Neutrophil (primary cell): ENCODE results near the gene SFTPB.

ENCODE experiments used
- H3K27ac ChIP-seq: fragments of 200-600 bp; sonication (generic); 2 replicates; pipeline ENCODE4 v1.5.1; 2016; ENCODE audit warnings: mild to moderate bottlenecking, moderate library complexity
- H3K27me3 ChIP-seq: fragments of 200-600 bp; sonication (generic); 2 replicates; pipeline ENCODE4 v1.6.0; 2016; ENCODE audit warnings: mild to moderate bottlenecking
- H3K36me3 ChIP-seq: fragments of 200-600 bp; sonication (generic); 2 replicates; pipeline ENCODE4 v1.5.1; 2017
- H3K4me1 ChIP-seq, 2 experiments: fragments of 200-600 bp in 1 of 2; sonication (generic) in 1 of 2; 1 replicate in 1 of 2; 2 replicates in 1 of 2; pipeline versions ENCODE4 v1.5.1 to v1.6.1; 2013 to 2016; ENCODE audit warnings: low read depth in 1 of 2, low read length in 1 of 2, mild to moderate bottlenecking in 1 of 2, moderate library complexity in 1 of 2; ENCODE audit not compliant: control insufficient read depth in 1 of 2, insufficient read depth in 1 of 2
- H3K4me3 ChIP-seq, 2 experiments: fragments of 200-600 bp in 1 of 2; sonication (generic) in 1 of 2; 1 replicate in 1 of 2; 2 replicates in 1 of 2; pipeline ENCODE4 v1.5.1; 2013 to 2016; ENCODE audit warnings: low read depth in 1 of 2, low read length in 1 of 2, mild to moderate bottlenecking in 1 of 2, moderate library complexity in 1 of 2
- H3K9me3 ChIP-seq: fragments of 200-600 bp; sonication (generic); 2 replicates; pipeline ENCODE4 v1.5.1; 2016
- CTCF ChIP-seq: fragments of 200-600 bp; sonication (generic); IDR thresholded peaks from 2 replicates; pipeline ENCODE4 v1.5.1; 2016; ENCODE audit warnings: antibody characterized with exemption

The SFTPB gene

GRCh38 chr2:85649201-85650190 lies 18.5 kb downstream of the SFTPB start:
- TF ChIP-seq CTCF = no peak
- Histone ChIP-seq H3K27ac (no peak overlapping the region), H3K4me1 (no peaks in the 10 kb centered on the region), H3K36me3 (peaks cover 94% of the 10 kb centered on the region), H3K27me3 (no peaks in the 10 kb centered on the region), H3K9me3 (no peaks in the 10 kb centered on the region), H3K4me3 (no peak overlapping the region)

DNA sequence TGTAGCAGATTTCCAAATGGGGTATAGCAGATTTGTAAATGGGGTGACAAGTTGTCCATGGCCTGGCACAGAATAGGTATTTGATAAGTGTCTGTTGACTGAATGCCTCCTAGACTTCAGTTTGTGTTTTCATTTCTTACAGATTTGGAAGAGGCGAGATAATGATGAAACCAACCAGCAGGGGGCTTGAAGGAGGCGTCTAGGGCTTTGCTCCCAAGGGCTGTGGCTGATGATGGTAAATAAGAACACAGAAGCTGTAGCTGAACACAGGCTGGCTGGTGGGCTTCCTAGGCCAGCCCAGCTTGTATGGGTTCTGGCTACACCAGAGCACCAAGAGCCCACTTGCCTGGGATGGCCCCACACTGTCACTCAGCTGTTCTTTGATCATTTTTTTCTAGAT lies 19.4 kb downstream of the SFTPB start:
- TF ChIP-seq CTCF = no peak
- no peak overlapping the region for H3K27ac ChIP-seq
- no peaks in the 10 kb centered on the region for H3K27me3 ChIP-seq
- peaks cover 96% of the 10 kb centered on the region for H3K36me3 ChIP-seq
- H3K9me3 ChIP-seq = no peaks in the 10 kb centered on the region
- no peaks in the 10 kb centered on the region for H3K4me1 ChIP-seq
- H3K4me3 ChIP-seq = no peak overlapping the region

- no peak for TF ChIP-seq CTCF
- H3K4me1 ChIP-seq = no peaks in the 10 kb centered on the region
- peaks cover 98% of the 10 kb centered on the region for H3K36me3 ChIP-seq
- no peak overlapping the region for H3K4me3 ChIP-seq
- no peaks in the 10 kb centered on the region for H3K27me3 ChIP-seq
- no peaks in the 10 kb centered on the region for H3K9me3 ChIP-seq
- no peak overlapping the region for H3K27ac ChIP-seq
Observed at GRCh38 chr2:85647823-85648526, 20.0 kb downstream of the SFTPB start.

GRCh38 chr2:85646166-85646565 lies 21.8 kb downstream of the SFTPB start:
- H3K36me3 ChIP-seq = peaks cover 100% of the 10 kb centered on the region
- no peak overlapping the region for H3K4me3 ChIP-seq
- H3K27me3 ChIP-seq = no peaks in the 10 kb centered on the region
- no peak overlapping the region for H3K27ac ChIP-seq
- no peaks in the 10 kb centered on the region for H3K4me1 ChIP-seq
- TF ChIP-seq CTCF = no peak
- H3K9me3 ChIP-seq = no peaks in the 10 kb centered on the region

- TF ChIP-seq CTCF = no peak
- H3K36me3 ChIP-seq = peaks cover 98% of the 10 kb centered on the region
Observed at GRCh38 chr2:85644909-85645308, 23.1 kb downstream of the SFTPB start.

More at GRCh38 chr2:85644909-85645308, 23.1 kb downstream of the SFTPB start:
- H3K4me1 ChIP-seq = no peaks in the 10 kb centered on the region
- no peak overlapping the region for H3K27ac ChIP-seq
- no peak overlapping the region for H3K4me3 ChIP-seq
- no peaks in the 10 kb centered on the region for H3K9me3 ChIP-seq
- no peaks in the 10 kb centered on the region for H3K27me3 ChIP-seq
